GM10248 (cell line): Measurements from ENCODE around the gene IRX1.

Source experiments
- CTCF ChIA-PET: fragments of 300-600 bp; sonication (Branson Sonifier 250); formaldehyde crosslinking; extraction: SDS; loops from one replicate; lab custom pipeline; 2021; ENCODE audit warnings: antibody characterized with exemption; lab: Yijun Ruan, JAX
- POLR2A ChIA-PET: fragments of 350-650 bp; sonication (Branson Sonifier 250); formaldehyde crosslinking; extraction: SDS; loops from one replicate; lab custom pipeline; 2020; ENCODE audit warnings: antibody characterized with exemption; lab: Yijun Ruan, JAX
- DNase-seq: peaks from one replicate; pipeline ENCODE4 v3.0.0; 2012; ENCODE audit errors: extremely low spot score
- TF ChIP-seq, protein P1 (sequence below): IDR thresholded peaks from 2 replicates; pipeline ENCODE4 v1.5.1; 2012; ENCODE audit warnings: mild to moderate bottlenecking, low read depth; ENCODE audit errors: extremely low read depth, missing control alignments, control extremely low read depth

Gene IRX1

DNA sequence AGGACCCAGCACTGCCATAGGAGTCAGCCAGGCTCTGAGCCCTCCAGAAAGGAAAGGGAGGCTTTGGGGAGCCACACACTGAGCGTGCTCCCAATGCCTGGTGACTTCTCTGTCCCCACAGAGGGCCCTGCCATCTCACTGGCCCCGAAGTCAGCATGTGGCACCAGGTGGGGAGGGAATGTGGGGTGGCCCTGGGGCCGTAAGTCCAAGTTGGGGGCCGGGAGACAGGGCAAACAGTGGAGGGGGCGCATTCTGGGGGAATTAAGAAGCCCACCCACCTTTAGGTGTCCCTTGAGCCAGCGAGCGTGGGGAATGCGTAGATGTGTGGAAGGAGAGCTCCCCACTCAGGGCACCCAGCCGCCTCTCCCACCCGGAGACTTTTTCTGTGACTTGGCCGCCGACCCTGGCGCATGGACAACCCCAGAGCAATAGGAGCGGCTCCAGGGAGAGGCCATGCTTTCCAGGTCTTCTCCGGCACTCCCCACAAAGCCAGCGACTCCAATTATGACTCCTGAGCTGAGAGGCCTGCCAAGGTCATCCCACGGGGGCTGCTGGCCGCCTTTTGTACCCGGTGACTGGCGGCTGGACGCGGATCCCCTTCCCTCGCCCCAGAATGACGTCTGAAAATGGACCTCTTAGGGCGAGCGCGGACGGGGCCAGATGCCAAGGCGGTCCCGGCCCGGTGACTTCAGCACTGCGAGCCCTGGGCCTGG lies 9.8 kb downstream of the IRX1 start:
- ChIA-PET POLR2A (no interaction called here), CTCF (no interaction called here)
- TF ChIP-seq, protein P1, sequence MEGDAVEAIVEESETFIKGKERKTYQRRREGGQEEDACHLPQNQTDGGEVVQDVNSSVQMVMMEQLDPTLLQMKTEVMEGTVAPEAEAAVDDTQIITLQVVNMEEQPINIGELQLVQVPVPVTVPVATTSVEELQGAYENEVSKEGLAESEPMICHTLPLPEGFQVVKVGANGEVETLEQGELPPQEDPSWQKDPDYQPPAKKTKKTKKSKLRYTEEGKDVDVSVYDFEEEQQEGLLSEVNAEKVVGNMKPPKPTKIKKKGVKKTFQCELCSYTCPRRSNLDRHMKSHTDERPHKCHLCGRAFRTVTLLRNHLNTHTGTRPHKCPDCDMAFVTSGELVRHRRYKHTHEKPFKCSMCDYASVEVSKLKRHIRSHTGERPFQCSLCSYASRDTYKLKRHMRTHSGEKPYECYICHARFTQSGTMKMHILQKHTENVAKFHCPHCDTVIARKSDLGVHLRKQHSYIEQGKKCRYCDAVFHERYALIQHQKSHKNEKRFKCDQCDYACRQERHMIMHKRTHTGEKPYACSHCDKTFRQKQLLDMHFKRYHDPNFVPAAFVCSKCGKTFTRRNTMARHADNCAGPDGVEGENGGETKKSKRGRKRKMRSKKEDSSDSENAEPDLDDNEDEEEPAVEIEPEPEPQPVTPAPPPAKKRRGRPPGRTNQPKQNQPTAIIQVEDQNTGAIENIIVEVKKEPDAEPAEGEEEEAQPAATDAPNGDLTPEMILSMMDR = no peak
- DNase-seq = no peak

DNA sequence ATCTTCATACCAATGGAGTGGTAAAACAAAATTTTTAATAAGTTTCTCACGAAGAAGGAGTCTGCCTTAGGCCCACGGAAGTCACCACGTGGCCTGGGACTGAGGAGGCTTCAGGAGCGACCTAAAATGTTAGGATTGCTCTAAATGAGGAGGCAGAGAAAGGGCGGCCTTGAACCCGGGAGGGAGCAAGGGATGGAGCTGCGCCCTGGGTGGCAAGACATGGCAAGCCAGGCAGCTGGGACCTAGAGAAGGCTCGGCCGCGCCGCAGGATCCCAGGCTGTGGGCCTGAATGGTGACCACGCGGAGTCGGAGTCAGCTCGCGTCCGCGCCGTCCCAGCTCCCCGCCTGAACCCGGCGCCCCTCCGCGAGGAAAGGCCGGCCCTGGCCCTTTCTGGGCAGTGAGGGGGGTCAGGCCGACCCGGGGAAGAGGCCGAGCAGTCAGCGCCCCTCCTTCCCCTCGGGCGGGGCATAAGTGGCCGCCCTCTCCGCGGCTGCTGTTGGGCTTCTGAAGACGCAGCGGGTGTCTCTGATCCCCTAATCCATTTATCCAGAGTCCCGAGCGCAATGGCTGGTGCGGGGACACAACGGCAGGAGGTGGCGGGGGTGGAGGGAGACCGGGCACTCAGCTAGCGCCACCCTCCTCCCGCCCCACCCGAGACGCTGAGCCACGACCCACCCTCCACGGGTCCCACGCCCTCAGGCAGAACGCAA lies 10.6 kb downstream of the IRX1 start:
- ChIA-PET CTCF (no interaction called here), POLR2A (no interaction called here)
- TF ChIP-seq, protein P1 = no peak
- no peak for DNase-seq

DNA sequence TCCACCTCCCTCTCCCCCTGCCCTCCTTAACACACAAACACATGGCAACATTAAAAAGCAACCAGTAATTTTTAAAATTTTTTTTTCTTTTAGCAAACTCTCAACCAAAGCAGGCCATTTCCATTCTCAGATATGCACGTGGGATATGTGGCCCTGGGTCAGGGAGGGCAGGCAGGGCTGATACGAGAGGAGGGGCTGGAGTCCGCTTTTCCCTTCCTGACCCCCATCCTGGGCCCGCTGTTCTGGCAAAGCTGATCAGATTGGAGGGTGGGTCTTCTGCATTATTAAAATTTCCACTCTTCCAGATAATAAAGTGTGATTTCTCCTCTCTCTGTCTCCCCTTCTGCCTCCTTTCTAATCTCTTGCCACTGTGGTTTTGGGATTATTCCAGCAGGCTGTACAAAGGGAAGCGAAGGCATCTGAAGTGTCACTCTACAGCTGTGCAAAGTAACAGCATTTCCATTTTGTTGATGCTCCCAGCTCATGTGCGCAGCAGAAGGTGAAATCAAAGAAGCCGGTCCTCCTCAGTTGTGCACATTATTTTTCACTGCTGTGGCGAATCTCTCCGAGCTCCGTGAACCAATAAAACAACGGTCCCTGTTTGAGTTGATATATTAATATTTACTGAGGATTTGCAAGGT lies 12.0 kb downstream of the IRX1 start:
- POLR2A ChIA-PET = interaction anchor here (0.6 kb wide), 1 partner anchor 11 kb away, joined by 3 read pairs; no protein-coding TSS in a partner anchor
- TF ChIP-seq, protein P1 = no peak
- DNase-seq = no peak
- CTCF ChIA-PET = no interaction called here

DNA sequence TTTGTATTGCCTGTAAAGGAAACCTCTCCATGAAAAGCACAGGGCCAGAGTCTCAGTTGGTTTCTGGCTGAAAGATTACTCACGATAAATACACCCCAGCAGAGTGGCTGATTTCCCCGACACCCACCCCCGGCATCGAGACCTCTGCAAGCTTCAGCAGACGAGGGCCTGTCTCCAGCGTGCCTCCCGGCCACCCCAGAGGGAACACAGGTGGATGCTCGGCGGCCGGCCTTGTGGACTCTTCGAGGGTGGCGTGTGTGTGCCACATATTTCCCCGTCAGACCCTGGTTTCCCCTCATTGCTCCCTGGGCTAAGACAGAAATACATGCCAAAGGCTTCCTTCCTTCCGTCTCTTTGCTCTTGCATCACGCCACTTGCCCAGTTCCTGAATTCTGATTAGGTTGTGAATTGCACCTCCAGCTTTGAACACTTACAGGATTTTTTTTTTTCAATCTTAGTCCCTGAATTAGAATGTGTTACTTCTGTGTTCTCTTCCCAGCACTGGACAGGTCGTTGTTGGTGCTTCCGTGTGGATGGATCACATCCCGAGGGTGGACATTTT lies 13.6 kb downstream of the IRX1 start:
- CTCF ChIA-PET = no interaction called here
- TF ChIP-seq, protein P1 = no peak
- POLR2A ChIA-PET = no interaction called here
- no peak for DNase-seq

DNA sequence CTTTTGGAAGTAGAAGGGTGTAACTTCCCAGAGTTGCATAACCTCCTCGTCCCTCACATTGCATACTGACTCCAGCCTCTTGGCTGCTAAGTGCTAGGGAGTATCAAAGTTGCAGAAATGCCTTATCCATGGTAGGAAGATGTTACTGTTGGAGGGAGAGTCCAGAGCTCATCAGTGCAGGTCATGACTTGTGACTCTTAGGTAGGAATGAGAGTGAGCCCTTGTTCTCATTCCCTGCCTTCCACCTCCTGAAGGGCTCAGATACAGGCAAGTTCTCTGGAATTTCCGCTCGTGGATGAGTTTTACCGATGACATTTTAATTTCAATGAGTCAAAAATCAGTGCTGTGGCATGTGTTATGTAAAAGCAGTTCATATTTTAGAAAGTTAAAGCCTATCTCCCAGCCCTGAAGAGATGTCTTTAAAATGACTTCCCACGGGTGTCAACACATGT lies 17.0 kb downstream of the IRX1 start:
- no peak for DNase-seq
- ChIA-PET POLR2A (no interaction called here), CTCF (no interaction called here)
- TF ChIP-seq, protein P1 = no peak

DNA sequence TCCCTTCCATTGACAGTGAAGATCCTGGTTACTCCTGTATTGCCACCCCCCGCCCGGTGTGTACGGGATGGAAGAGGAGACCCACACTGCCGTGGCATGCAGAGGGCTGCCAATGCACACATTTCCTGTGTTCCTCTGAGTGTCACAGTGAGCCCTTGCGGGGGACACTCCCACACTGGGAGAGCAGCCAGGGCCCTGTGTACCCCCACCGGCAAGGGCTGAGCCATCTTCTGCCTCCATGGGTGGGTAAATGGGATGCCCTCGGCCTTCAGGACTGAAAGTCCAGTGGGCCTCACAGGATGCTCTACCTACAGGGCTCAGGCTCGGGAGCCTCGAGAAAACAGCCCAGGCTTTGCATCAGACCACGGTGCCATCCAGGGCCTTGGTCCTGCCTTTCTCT lies 18.1 kb downstream of the IRX1 start:
- ChIA-PET POLR2A (no interaction called here), CTCF (no interaction called here)
- TF ChIP-seq, protein P1 = no peak
- no peak for DNase-seq
